ENCODE results near the gene MACF1.
A peak's percentile ranks its signal among the peaks of the same experiment; 100 is the strongest.
"Not testable (repeated sequence)": the region's sequence is repeated elsewhere in the genome, so short reads cannot be mapped to it uniquely, and the experiment has no call there.

MACF1 gene

DNA sequence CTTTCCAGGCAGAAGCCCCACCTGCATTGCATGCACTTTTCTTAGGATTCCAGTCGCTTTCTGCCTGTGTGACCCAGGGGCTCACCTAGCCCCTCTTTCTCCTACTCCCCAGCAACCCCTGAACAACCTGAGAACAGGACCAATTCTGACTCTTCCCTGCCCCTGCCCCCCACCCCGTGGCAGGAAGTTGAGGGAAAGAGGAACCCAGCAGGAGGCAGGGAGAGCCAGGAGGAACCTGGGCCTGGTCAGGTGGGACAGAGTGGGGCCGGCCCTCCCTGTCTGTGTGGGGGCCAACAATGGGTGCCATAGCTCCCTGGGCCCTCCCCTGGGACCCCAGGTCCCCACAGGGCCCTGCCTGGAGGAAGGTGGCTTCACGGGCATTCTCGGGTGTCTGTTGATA, 293.1 kb downstream of the MACF1 start:
- H3K4me3 ChIP-seq (ENCODE audit: low read depth, low read length), result no peak overlapping the region
- peak; percentile 24 for DNase-seq (ENCODE audit: low read depth)

DNA sequence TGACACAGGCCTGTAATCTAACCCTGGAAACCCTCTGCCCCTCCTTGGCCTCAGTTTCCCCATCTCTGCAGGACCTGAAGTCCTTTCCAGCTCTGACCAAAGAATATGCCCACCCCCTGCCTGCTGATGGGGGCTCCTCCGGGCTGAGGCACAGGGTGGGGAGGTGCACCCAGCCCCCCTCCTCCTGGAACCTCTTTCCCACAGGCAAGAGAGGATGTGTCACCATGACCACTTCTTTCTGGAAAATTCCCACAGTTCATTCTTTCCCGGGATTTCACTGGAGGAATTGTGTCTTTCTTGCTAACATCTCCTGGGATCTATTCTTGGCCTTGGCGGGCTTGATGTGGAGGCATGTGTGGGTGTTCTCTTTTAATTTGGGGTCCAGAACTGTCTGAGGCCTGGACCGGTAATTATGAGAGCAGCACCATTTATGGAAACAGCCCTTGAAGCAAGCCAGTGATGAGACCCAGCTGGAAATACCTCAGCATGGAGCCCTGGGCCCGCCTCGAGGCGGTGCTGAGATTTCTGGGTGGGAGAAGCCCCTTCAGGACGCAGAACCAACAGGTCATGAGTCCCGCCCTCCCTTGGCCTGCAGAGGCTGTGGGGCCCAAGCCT, 293.7 kb downstream of the MACF1 start:
- not testable (repeated sequence) for H3K4me3 ChIP-seq (ENCODE audit: low read depth, low read length); DNase-seq (ENCODE audit: low read depth)

More for the DNA sequence above, 293.1 kb downstream of the MACF1 start:
- TF ChIP-seq, protein P1, sequence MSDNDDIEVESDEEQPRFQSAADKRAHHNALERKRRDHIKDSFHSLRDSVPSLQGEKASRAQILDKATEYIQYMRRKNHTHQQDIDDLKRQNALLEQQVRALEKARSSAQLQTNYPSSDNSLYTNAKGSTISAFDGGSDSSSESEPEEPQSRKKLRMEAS (IDR thresholded peaks at IDR 0.05; ENCODE audit: low read depth, low read length), result no peak
- TF ChIP-seq POLR2A (IDR thresholded peaks at IDR 0.05; ENCODE audit: extremely low read depth, insufficient read length) (no peak), MYC (IDR thresholded peaks at IDR 0.05; ENCODE audit: low read depth, low read length) (no peak)
- TF ChIP-seq, protein P2, sequence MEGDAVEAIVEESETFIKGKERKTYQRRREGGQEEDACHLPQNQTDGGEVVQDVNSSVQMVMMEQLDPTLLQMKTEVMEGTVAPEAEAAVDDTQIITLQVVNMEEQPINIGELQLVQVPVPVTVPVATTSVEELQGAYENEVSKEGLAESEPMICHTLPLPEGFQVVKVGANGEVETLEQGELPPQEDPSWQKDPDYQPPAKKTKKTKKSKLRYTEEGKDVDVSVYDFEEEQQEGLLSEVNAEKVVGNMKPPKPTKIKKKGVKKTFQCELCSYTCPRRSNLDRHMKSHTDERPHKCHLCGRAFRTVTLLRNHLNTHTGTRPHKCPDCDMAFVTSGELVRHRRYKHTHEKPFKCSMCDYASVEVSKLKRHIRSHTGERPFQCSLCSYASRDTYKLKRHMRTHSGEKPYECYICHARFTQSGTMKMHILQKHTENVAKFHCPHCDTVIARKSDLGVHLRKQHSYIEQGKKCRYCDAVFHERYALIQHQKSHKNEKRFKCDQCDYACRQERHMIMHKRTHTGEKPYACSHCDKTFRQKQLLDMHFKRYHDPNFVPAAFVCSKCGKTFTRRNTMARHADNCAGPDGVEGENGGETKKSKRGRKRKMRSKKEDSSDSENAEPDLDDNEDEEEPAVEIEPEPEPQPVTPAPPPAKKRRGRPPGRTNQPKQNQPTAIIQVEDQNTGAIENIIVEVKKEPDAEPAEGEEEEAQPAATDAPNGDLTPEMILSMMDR (IDR thresholded peaks at IDR 0.05; ENCODE audit: low read depth, low read length), result no peak

DNA sequence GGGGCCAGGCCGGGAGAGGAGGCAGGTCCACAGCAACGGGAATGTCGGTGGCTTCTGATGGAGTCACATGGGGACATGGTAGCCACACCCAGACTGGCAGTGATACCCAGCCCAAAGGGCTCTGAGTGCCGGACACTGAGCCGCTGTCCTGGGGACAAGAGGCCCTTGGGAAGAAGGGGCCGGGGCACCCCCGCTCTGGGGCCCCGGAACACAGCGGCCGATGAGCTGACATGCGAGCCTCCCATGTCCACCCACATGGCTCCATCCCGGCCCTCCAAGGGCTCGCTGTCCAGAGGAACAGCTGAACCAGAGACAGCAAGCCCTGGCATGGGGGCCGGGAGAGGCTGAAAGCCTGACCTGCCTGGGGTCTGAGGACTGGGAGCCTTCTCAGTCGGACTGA, 294.3 kb downstream of the MACF1 start:
- H3K4me3 ChIP-seq (ENCODE audit: low read depth, low read length); DNase-seq (ENCODE audit: low read depth): not testable (repeated sequence)

DNA sequence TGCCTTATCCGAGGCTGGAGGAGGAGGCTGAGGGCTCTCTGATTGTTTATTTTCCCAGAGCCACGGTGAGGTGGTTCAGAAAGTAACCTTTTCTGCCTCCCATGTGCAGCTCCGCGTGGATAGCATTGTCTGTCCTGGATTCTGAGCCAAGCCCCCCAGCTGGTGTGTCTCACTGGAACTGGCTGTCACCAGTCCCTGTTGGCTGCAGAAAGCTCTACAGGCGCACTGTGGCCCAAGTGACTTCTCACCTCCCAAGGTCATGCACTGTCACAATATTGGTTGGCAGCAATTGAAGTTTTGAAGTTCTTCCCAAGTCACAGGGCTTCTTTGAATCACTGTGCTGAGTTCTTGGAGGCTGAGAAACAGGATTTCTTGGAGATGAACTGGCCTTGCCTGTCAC, 295.2 kb downstream of the MACF1 start:
- no peak for DNase-seq (ENCODE audit: low read depth)
- TF ChIP-seq MYC (IDR thresholded peaks at IDR 0.05; ENCODE audit: low read depth, low read length) (no peak), POLR2A (IDR thresholded peaks at IDR 0.05; ENCODE audit: extremely low read depth, insufficient read length) (no peak)
- TF ChIP-seq, protein P1 (IDR thresholded peaks at IDR 0.05; ENCODE audit: low read depth, low read length), result no peak
- TF ChIP-seq, protein P2 (IDR thresholded peaks at IDR 0.05; ENCODE audit: low read depth, low read length), result no peak
- H3K4me3 ChIP-seq (ENCODE audit: low read depth, low read length), result no peak overlapping the region

DNA sequence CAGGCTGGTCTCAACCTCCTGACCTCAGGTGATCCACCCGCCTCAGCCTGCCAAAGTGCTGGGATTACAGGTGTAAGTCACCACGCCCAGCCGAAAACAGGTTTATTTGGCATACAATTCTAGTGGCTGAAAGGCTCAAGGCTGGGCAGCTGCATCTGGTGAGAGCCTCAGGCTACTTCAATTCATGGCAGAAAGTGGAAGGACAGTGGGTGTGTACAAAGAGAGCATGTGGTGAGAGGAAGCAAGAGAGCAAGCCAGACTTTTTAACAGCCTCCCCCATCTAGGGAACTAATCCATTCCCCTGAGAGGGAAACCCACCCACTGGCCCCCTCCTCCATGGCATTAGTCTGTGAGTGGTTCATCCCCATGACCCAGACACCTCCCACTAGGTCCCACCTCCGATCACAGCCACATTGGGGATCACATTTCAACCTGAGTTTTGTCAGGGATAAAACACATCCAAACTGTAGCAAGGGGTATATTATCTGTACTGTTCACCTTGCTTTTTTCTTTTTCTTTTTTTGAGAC, 296.4 kb downstream of the MACF1 start:
- TF ChIP-seq POLR2A (IDR thresholded peaks at IDR 0.05; ENCODE audit: extremely low read depth, insufficient read length), result no peak
- TF ChIP-seq, protein P2 (IDR thresholded peaks at IDR 0.05; ENCODE audit: low read depth, low read length), result no peak
- no peak for TF ChIP-seq MYC (IDR thresholded peaks at IDR 0.05; ENCODE audit: low read depth, low read length)
- TF ChIP-seq, protein P1 (IDR thresholded peaks at IDR 0.05; ENCODE audit: low read depth, low read length), result no peak
- no peak overlapping the region for H3K4me3 ChIP-seq (ENCODE audit: low read depth, low read length)
- no peak for DNase-seq (ENCODE audit: low read depth)

DNA sequence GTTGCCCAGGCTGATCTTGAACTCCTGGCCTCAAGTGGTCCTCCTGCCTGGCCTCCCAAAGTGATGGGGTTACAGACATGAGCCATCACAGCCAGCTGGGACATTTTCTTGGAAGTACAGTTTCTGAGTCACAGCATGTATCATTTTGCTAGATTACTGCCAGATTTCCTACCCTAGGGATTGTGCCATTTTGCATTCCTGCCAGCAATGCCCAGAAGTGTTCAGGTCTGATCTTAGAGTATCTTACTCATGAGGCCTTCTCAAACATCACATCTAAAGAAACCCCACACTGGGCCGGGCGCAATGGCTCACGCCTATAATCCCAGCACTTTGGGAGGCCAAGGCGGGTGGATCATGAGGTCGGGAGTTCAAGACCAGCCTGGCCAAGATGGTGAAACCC, 297.2 kb downstream of the MACF1 start:
- TF ChIP-seq, protein P1 (IDR thresholded peaks at IDR 0.05; ENCODE audit: low read depth, low read length), result no peak
- TF ChIP-seq, protein P2 (IDR thresholded peaks at IDR 0.05; ENCODE audit: low read depth, low read length), result no peak
- H3K4me3 ChIP-seq (ENCODE audit: low read depth, low read length), result no peak overlapping the region
- DNase-seq (ENCODE audit: low read depth), result no peak

DNA sequence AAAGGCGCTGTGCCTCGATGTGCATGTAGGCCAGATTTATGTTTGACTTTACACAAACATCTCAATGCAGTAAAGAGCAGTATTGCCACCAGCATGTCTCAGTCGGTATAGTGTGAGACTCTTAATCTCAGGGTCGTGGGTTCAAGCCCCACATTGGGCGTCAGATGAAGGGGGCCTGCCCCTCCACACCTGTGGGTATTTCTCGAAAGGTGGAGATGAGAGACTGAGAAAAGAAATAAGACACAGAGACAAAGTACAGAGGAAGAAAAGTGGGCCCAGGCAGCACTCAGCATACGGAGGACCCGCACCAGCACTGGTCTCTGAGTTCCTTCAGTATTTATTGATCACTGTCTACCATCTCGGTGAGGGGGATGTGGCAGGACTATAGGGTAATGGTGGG, 299.9 kb downstream of the MACF1 start:
- not testable (repeated sequence) for H3K4me3 ChIP-seq (ENCODE audit: low read depth, low read length); DNase-seq (ENCODE audit: low read depth)

All from NB4 (cell line).